ENCODE results near the gene BCAT1.

The BCAT1 gene

GRCh38 chr12:24850496-24850895 lies 98.4 kb downstream of the BCAT1 start:
- no peak overlapping the region for H3K9ac ChIP-seq (ENCODE audit: low read depth, low read length)
- peaks cover 59% of the 10 kb centered on the region for H3K36me3 ChIP-seq (ENCODE audit: insufficient read depth, low read depth, low read length)
- H3K4me3 ChIP-seq (ENCODE audit: low read length), result no peak overlapping the region
- no peaks in the 10 kb centered on the region for H3K27me3 ChIP-seq (ENCODE audit: insufficient read depth, low read length)
- no peaks in the 10 kb centered on the region for H3K9me3 ChIP-seq (ENCODE audit: insufficient read depth, low read depth, low read length)
- H3K4me1 ChIP-seq (ENCODE audit: insufficient read depth, low read length), result peaks cover 7% of the 10 kb centered on the region; the same call in 1 of the 2 replicates
- H3K27ac ChIP-seq (ENCODE audit: low read length), result no peak overlapping the region

GRCh38 chr12:24848941-24849477 lies 99.9 kb downstream of the BCAT1 start:
- no peak overlapping the region for H3K4me3 ChIP-seq (ENCODE audit: low read length)
- no peaks in the 10 kb centered on the region for H3K27me3 ChIP-seq (ENCODE audit: insufficient read depth, low read length)
- no peaks in the 10 kb centered on the region for H3K9me3 ChIP-seq (ENCODE audit: insufficient read depth, low read depth, low read length)
- H3K27ac ChIP-seq (ENCODE audit: low read length), result no peak overlapping the region
- H3K36me3 ChIP-seq (ENCODE audit: insufficient read depth, low read depth, low read length), result peaks cover 63% of the 10 kb centered on the region
- no peak overlapping the region for H3K9ac ChIP-seq (ENCODE audit: low read depth, low read length)
- H3K4me1 ChIP-seq (ENCODE audit: insufficient read depth, low read length), result no peaks in the 10 kb centered on the region; the same call in 1 of the 2 replicates

GRCh38 chr12:24846689-24847088 lies 102.2 kb downstream of the BCAT1 start:
- no peak overlapping the region for H3K4me3 ChIP-seq (ENCODE audit: low read length)
- H3K27ac ChIP-seq (ENCODE audit: low read length), result no peak overlapping the region
- H3K36me3 ChIP-seq (ENCODE audit: insufficient read depth, low read depth, low read length), result peaks cover 85% of the 10 kb centered on the region
- H3K4me1 ChIP-seq (ENCODE audit: insufficient read depth, low read length), result no peaks in the 10 kb centered on the region
- H3K9ac ChIP-seq (ENCODE audit: low read depth, low read length), result no peak overlapping the region
- no peaks in the 10 kb centered on the region for H3K9me3 ChIP-seq (ENCODE audit: insufficient read depth, low read depth, low read length)
- no peaks in the 10 kb centered on the region for H3K27me3 ChIP-seq (ENCODE audit: insufficient read depth, low read length)

- Histone ChIP-seq H3K36me3 (ENCODE audit: insufficient read depth, low read depth, low read length) (peaks cover 87% of the 10 kb centered on the region), H3K27me3 (ENCODE audit: insufficient read depth, low read length) (no peaks in the 10 kb centered on the region), H3K27ac (ENCODE audit: low read length) (no peak overlapping the region), H3K9me3 (ENCODE audit: insufficient read depth, low read depth, low read length) (no peaks in the 10 kb centered on the region), H3K9ac (ENCODE audit: low read depth, low read length) (no peak overlapping the region), H3K4me3 (ENCODE audit: low read length) (no peak overlapping the region), H3K4me1 (ENCODE audit: insufficient read depth, low read length) (no peaks in the 10 kb centered on the region)
These were observed 103.3 kb downstream of the BCAT1 start for GRCh38 chr12:24845615-24846014.

- no peak overlapping the region for H3K27ac ChIP-seq (ENCODE audit: low read length)
These were observed 108.7 kb downstream of the BCAT1 start for GRCh38 chr12:24840046-24840800.

GRCh38 chr12:24839268-24839791 lies 109.6 kb downstream of the BCAT1 start:
- Histone ChIP-seq H3K9me3 (ENCODE audit: insufficient read depth, low read depth, low read length) (no peaks in the 10 kb centered on the region), H3K4me1 (ENCODE audit: insufficient read depth, low read length) (no peaks in the 10 kb centered on the region), H3K27me3 (ENCODE audit: insufficient read depth, low read length) (no peaks in the 10 kb centered on the region), H3K36me3 (ENCODE audit: insufficient read depth, low read depth, low read length) (peaks cover 82% of the 10 kb centered on the region), H3K27ac (ENCODE audit: low read length) (no peak overlapping the region), H3K9ac (ENCODE audit: low read depth, low read length) (no peak overlapping the region), H3K4me3 (ENCODE audit: low read length) (no peak overlapping the region)

More at GRCh38 chr12:24840046-24840800, 108.7 kb downstream of the BCAT1 start:
- Histone ChIP-seq H3K9ac (ENCODE audit: low read depth, low read length) (no peak overlapping the region), H3K4me3 (ENCODE audit: low read length) (no peak overlapping the region), H3K4me1 (ENCODE audit: insufficient read depth, low read length) (no peaks in the 10 kb centered on the region), H3K27me3 (ENCODE audit: insufficient read depth, low read length) (no peaks in the 10 kb centered on the region), H3K36me3 (ENCODE audit: insufficient read depth, low read depth, low read length) (peaks cover 74% of the 10 kb centered on the region), H3K9me3 (ENCODE audit: insufficient read depth, low read depth, low read length) (no peaks in the 10 kb centered on the region)

GRCh38 chr12:24838531-24838950 lies 110.4 kb downstream of the BCAT1 start:
- Histone ChIP-seq H3K4me1 (ENCODE audit: insufficient read depth, low read length) (no peaks in the 10 kb centered on the region), H3K36me3 (ENCODE audit: insufficient read depth, low read depth, low read length) (peaks cover 86% of the 10 kb centered on the region), H3K9ac (ENCODE audit: low read depth, low read length) (no peak overlapping the region), H3K27me3 (ENCODE audit: insufficient read depth, low read length) (no peaks in the 10 kb centered on the region), H3K9me3 (ENCODE audit: insufficient read depth, low read depth, low read length) (no peaks in the 10 kb centered on the region), H3K27ac (ENCODE audit: low read length) (no peak overlapping the region), H3K4me3 (ENCODE audit: low read length) (no peak overlapping the region)

GRCh38 chr12:24835377-24835776 lies 113.5 kb downstream of the BCAT1 start:
- H3K9ac ChIP-seq (ENCODE audit: low read depth, low read length), result no peak overlapping the region
- H3K4me1 ChIP-seq (ENCODE audit: insufficient read depth, low read length), result no peaks in the 10 kb centered on the region
- no peak overlapping the region for H3K27ac ChIP-seq (ENCODE audit: low read length)
- H3K36me3 ChIP-seq (ENCODE audit: insufficient read depth, low read depth, low read length), result peaks cover 83% of the 10 kb centered on the region
- no peaks in the 10 kb centered on the region for H3K9me3 ChIP-seq (ENCODE audit: insufficient read depth, low read depth, low read length)
- H3K27me3 ChIP-seq (ENCODE audit: insufficient read depth, low read length), result no peaks in the 10 kb centered on the region
- no peak overlapping the region for H3K4me3 ChIP-seq (ENCODE audit: low read length)

GRCh38 chr12:24833513-24833912 lies 115.4 kb downstream of the BCAT1 start:
- no peaks in the 10 kb centered on the region for H3K4me1 ChIP-seq (ENCODE audit: insufficient read depth, low read length)
- no peak overlapping the region for H3K27ac ChIP-seq (ENCODE audit: low read length)
- no peaks in the 10 kb centered on the region for H3K27me3 ChIP-seq (ENCODE audit: insufficient read depth, low read length)
- H3K4me3 ChIP-seq (ENCODE audit: low read length), result no peak overlapping the region
- peaks cover 83% of the 10 kb centered on the region for H3K36me3 ChIP-seq (ENCODE audit: insufficient read depth, low read depth, low read length)
- H3K9ac ChIP-seq (ENCODE audit: low read depth, low read length), result no peak overlapping the region
- no peaks in the 10 kb centered on the region for H3K9me3 ChIP-seq (ENCODE audit: insufficient read depth, low read depth, low read length)

- Histone ChIP-seq H3K27ac (ENCODE audit: low read length) (no peak overlapping the region), H3K36me3 (ENCODE audit: insufficient read depth, low read depth, low read length) (peaks cover 98% of the 10 kb centered on the region), H3K4me1 (ENCODE audit: insufficient read depth, low read length) (no peaks in the 10 kb centered on the region)
These were observed 124.9 kb downstream of the BCAT1 start for GRCh38 chr12:24823808-24824515.

GRCh38 chr12:24822121-24822899 lies 126.6 kb downstream of the BCAT1 start:
- H3K27me3 ChIP-seq (ENCODE audit: insufficient read depth, low read length), result no peaks in the 10 kb centered on the region
- peaks cover 99% of the 10 kb centered on the region for H3K36me3 ChIP-seq (ENCODE audit: insufficient read depth, low read depth, low read length)
- no peak overlapping the region for H3K27ac ChIP-seq (ENCODE audit: low read length)
- H3K9me3 ChIP-seq (ENCODE audit: insufficient read depth, low read depth, low read length), result no peaks in the 10 kb centered on the region
- H3K4me3 ChIP-seq (ENCODE audit: low read length), result no peak overlapping the region
- no peaks in the 10 kb centered on the region for H3K4me1 ChIP-seq (ENCODE audit: insufficient read depth, low read length)
- H3K9ac ChIP-seq (ENCODE audit: low read depth, low read length), result no peak overlapping the region

More at GRCh38 chr12:24823808-24824515, 124.9 kb downstream of the BCAT1 start:
- Histone ChIP-seq H3K9me3 (ENCODE audit: insufficient read depth, low read depth, low read length) (no peaks in the 10 kb centered on the region), H3K4me3 (ENCODE audit: low read length) (no peak overlapping the region), H3K9ac (ENCODE audit: low read depth, low read length) (no peak overlapping the region), H3K27me3 (ENCODE audit: insufficient read depth, low read length) (no peaks in the 10 kb centered on the region)
